GM12892 (cell line): ENCODE results near the gene CFAP53.
"Not testable (repeated sequence)": the region's sequence is repeated elsewhere in the genome, so short reads cannot be mapped to it uniquely, and the experiment has no call there.

Source experiments
- DNase-seq: peaks from one replicate; pipeline ENCODE4 v3.0.0; 2011; ENCODE audit not compliant: insufficient read length
- FAIRE-seq: peaks from 2 replicates; lab custom pipeline; 2011; peaks lifted over from hg19 to GRCh38; lab: Jason Lieb, UNC
- POLR2A ChIP-seq: IDR thresholded peaks from 2 replicates; pipeline ENCODE4 v1.6.1; 2011; ENCODE audit warnings: low read depth, low read length, control low read depth
- POLR2AphosphoS5 ChIP-seq: IDR thresholded peaks from 2 replicates; pipeline ENCODE4 v1.6.1; 2011; ENCODE audit warnings: low read depth, low read length, control low read depth
- TAF1 ChIP-seq: IDR thresholded peaks from 2 replicates; pipeline ENCODE4 v1.6.1; 2011; ENCODE audit warnings: low read depth, mild to moderate bottlenecking, control low read depth, low read length, borderline replicate concordance

Gene CFAP53

GRCh38 chr18:50301074-50301473 lies 34.8 kb upstream of the CFAP53 start:
- no peak for FAIRE-seq
- DNase-seq = no peak
- TF ChIP-seq POLR2A (no peak), TAF1 (no peak), POLR2AphosphoS5 (no peak)

DNA sequence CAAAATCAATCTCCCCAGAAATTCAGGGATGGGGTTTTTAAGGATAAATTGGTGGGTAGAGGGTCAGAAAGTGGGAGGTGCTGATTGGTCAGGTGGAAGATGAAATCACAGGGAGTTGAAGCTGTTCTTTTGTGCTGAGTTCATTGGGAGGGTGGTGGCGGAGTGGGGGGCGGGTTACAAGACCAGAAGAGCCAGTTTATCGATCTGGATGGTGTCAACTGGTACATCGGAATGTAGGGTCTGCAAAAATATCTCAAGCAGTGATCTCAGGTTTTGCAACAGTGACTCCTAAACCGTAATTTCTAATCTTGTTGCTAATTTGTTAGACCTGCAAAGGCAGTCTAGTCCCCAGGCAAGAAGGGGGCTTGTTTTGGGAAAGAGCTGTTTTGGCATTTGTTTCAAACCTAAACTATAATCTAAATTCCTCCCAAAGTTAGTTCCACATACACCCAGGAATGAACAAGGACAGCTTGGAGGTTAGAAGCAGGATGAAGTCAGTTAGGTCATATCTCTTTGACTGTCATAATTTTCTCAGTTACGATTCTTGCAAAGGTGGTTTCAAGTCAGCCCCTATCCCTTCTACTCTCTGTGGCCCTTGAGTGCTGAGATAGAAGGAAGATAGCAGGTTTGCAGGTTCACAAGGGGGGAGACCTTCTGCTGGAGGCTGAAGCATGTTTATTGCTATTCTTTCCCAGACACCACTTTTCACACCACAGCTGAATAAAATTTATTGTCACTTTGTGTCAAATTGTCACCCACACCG lies 33.5 kb upstream of the CFAP53 start:
- FAIRE-seq (no peak), DNase-seq (no peak)
- TF ChIP-seq POLR2AphosphoS5 = no peak
- no peak for TF ChIP-seq TAF1
- TF ChIP-seq POLR2A = no peak

- DNase-seq (no peak), FAIRE-seq (no peak)
- TF ChIP-seq POLR2AphosphoS5 (no peak), TAF1 (no peak), POLR2A (no peak)
Observed at GRCh38 chr18:50298443-50299284, 32.4 kb upstream of the CFAP53 start.

- FAIRE-seq (peak; percentile 98), DNase-seq (peak; percentile 87)
- TF ChIP-seq TAF1 (no peak), POLR2AphosphoS5 (no peak), POLR2A (no peak)
Observed at GRCh38 chr18:50297621-50298442, 31.5 kb upstream of the CFAP53 start.

DNA sequence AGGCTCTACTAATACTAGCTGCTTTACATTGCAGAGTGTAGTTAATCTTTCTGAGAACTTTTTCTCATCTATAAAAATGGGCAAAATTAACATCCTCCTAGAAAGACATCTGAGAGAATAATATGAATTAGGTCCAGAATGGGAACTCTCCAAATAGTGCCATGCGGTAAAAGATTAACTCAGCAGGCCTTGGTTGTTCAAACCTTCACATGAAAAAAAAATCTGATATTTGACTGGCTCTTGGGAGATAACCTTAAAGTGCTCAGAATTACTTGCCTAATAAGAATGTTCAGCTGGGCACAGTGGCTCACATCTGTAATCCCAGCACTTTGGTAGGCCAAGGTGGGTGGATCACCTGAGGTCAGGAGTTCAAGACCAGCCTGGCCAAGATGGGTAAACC lies 26.7 kb upstream of the CFAP53 start:
- TF ChIP-seq POLR2A (no peak), TAF1 (no peak), POLR2AphosphoS5 (no peak)
- DNase-seq (no peak), FAIRE-seq (no peak)

DNA sequence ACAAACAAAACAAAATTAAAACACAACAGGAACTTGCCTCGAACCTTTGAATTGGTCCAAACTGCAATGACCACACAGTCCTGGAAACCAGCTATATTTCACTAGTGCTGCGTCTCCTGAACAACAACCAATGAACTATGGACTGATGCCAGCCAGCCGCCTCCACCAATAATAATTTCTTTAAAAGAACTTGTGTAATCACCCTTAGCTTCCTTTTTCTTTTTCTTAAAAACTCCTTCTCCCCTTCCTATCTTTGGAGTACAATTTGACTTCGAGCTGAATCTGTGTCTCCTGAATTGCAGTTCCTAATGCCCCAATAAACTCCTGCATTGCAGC lies 22.8 kb upstream of the CFAP53 start:
- TF ChIP-seq POLR2AphosphoS5 = no peak
- TF ChIP-seq TAF1 = no peak
- no peak for TF ChIP-seq POLR2A
- FAIRE-seq (no peak), DNase-seq (no peak)

DNA sequence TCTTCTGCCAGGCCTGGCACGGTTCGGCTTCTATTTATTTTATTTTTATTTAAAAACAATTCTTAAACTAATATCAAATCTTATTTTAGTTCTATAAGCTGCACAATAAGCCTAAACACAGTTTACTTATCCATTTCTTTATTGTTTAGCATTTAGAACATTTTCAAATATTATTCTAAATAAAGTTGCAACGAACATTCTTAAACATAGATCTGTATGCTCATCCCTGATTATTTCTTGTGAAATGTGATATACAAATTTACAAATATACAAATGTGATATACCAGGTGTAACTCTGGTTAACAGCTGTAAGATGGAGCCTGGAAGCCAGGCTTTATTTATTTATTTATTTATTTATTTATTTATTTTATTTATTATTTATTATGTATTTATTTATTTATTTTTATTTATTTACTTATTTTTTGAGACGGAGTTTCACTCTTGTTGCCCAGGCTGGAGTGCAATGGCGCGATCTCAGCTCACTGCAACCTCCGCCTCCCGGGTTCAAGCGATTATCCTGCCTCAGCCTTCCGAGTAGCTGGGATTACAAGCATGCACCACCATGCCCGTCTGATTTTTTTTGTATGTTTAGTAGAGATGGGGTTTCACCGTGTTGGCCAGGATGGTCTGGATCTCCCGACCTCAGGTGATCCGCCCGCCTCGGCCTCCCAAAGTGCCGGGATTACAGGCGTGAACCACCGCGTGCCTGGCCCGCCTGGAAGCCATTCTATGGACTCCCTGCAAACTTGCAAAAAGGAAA lies 22.2 kb upstream of the CFAP53 start:
- FAIRE-seq, DNase-seq: not testable (repeated sequence)

DNA sequence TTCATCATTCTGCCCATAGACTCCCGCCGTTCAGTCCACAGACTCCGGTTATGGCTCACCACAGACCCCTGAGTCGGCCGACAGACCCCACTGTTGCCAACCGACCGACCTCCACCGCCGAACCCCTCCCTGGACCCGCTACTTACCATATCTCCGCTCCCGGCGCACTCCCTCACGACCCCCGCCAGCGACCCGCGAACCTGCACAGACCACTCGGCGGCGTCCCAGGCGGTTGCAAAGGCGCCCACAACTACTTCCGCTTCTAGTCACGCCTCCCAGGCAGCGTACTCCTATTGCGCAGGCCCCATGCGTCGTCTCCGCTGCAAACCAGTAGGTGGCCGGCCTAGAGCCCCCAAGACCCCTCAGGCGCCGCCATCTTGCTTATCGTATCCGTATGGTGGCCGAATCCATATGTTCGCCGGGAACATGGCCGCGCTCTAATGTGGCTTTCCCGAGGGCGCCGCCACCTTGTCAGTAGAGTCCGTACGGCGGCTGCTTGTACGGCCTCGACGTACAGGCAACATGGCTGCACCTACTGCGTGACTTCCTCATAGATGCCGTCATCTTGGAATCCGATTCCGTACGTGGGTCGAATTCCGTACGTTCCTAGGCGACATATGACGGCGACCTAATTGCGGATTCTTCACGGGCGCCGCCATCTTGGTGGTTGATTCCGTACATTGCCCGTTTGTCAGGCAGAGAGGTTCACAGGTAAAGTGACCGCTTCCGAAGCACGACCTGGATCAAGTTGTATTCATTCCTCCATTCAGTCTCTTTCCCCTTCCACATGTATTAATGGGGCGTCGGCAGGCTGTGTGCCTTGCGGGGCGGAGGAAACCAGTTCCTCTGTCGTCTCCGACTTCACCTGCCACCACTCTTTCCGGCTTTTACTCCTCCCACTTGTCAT lies 21.4 kb upstream of the CFAP53 start, which contains the start of gene CXXC1:
CXXC1 (minus strand) TSS at position 252 of the 907 bp plus-strand sequence; CDS start at position 149, 103 bp downstream.
- no peak; the same call in 1 of the 2 replicates for TF ChIP-seq TAF1
- TF ChIP-seq POLR2AphosphoS5 = peak; percentile 56; the same call in 1 of the 2 replicates
- TF ChIP-seq POLR2A = peak; percentile 65; the same call in 1 of the 2 replicates
- DNase-seq = peak; percentile 82
- peak; percentile 100 for FAIRE-seq

GRCh38 chr18:50287028-50287440 lies 20.7 kb upstream of the CFAP53 start:
- FAIRE-seq (no peak), DNase-seq (no peak)
- TF ChIP-seq TAF1 (no peak), POLR2AphosphoS5 (no peak), POLR2A (no peak)

GRCh38 chr18:50286391-50287027 lies 20.2 kb upstream of the CFAP53 start:
- FAIRE-seq (no peak), DNase-seq (no peak)
- TF ChIP-seq POLR2A (peak; percentile 43; the same call in 1 of the 2 replicates), POLR2AphosphoS5 (no peak), TAF1 (no peak)
